Measurements from ENCODE around the gene SPTB. TPM values are rescaled to one million over a fixed set of nuclear protein-coding genes. Genes with fewer than 3 reads are reported as not detected.
A peak's percentile ranks its signal among the peaks of the same experiment; 100 is the strongest.

The SPTB gene
- total RNA-seq, 4 donors from 2014 or later: 0.13 to 3.8 (median 1.5) TPM

GRCh38 chr14:64706593-64707193 is 173.0 kb downstream of the SPTB start:
- no peak for TF ChIP-seq POLR2A (IDR thresholded peaks at IDR 0.05)
- TF ChIP-seq, protein P1, sequence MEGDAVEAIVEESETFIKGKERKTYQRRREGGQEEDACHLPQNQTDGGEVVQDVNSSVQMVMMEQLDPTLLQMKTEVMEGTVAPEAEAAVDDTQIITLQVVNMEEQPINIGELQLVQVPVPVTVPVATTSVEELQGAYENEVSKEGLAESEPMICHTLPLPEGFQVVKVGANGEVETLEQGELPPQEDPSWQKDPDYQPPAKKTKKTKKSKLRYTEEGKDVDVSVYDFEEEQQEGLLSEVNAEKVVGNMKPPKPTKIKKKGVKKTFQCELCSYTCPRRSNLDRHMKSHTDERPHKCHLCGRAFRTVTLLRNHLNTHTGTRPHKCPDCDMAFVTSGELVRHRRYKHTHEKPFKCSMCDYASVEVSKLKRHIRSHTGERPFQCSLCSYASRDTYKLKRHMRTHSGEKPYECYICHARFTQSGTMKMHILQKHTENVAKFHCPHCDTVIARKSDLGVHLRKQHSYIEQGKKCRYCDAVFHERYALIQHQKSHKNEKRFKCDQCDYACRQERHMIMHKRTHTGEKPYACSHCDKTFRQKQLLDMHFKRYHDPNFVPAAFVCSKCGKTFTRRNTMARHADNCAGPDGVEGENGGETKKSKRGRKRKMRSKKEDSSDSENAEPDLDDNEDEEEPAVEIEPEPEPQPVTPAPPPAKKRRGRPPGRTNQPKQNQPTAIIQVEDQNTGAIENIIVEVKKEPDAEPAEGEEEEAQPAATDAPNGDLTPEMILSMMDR (IDR thresholded peaks at IDR 0.05): no peak
- H3K4me1 ChIP-seq: peaks cover 39 to 94% (median 62%) of the 10 kb centered on the region in 3 donors
- DNase-seq: no peak
- H3K27ac ChIP-seq: peak overlapping the region; percentile 94 to 97 (median 96)
- H3K36me3 ChIP-seq: peaks cover 0 to 5% (median 0%) of the 10 kb centered on the region in 3 donors
- H3K4me3 ChIP-seq: peak overlapping the region; percentile 77 to 96 (median 93)
- intact Hi-C loops (cut with DNase I): no loop called here
- no peaks in the 10 kb centered on the region for H3K9me3 ChIP-seq
- peaks cover 0 to 9% (median 0%) of the 10 kb centered on the region in 4 donors for H3K27me3 ChIP-seq
- 33 to 60% methylated on average over 4 to 7 of the region's 14 CpGs for WGBS, 2 donors

GRCh38 chr14:64706119-64706592 is 173.6 kb downstream of the SPTB start:
- Histone ChIP-seq H3K27me3 (peaks cover 0 to 9% (median 0%) of the 10 kb centered on the region in 4 donors), H3K9me3 (no peaks in the 10 kb centered on the region), H3K36me3 (peaks cover 0 to 5% (median 0%) of the 10 kb centered on the region in 3 donors), H3K4me3 (peak overlapping the region; percentile 77 to 96 (median 93)), H3K27ac (peak overlapping the region; percentile 94 to 97 (median 96)), H3K4me1 (peaks cover 39 to 94% (median 62%) of the 10 kb centered on the region in 3 donors)
- TF ChIP-seq, protein P1 (IDR thresholded peaks at IDR 0.05): no peak
- DNase-seq: no peak
- 28 to 39% methylated on average over 4 of the region's 4 CpGs for WGBS, 2 donors
- intact Hi-C loops (cut with DNase I): no loop called here

- Histone ChIP-seq H3K36me3 (peaks cover 0 to 5% (median 0%) of the 10 kb centered on the region in 3 donors), H3K4me1 (peaks cover 39 to 92% (median 57%) of the 10 kb centered on the region in 3 donors), H3K27ac (peak overlapping the region; percentile 94 to 97 (median 96)), H3K4me3 (peak overlapping the region; percentile 77 to 96 (median 93)), H3K9me3 (no peaks in the 10 kb centered on the region), H3K27me3 (peaks cover 0 to 9% (median 0%) of the 10 kb centered on the region in 4 donors)
- WGBS, 2 donors: 14 to 18% methylated on average over 9 to 11 of the region's 18 CpGs
- no peak for DNase-seq
- TF ChIP-seq, protein P1 (IDR thresholded peaks at IDR 0.05): no peak
- TF ChIP-seq POLR2A (IDR thresholded peaks at IDR 0.05): no peak
- intact Hi-C loops (cut with DNase I): no loop called here
Observed at GRCh38 chr14:64705381-64706118, 174.2 kb downstream of the SPTB start.

- TF ChIP-seq, protein P1 (IDR thresholded peaks at IDR 0.05): no peak
- H3K9me3 ChIP-seq: no peaks in the 10 kb centered on the region
- no peak for DNase-seq
- peaks cover 0 to 1% (median 0%) of the 10 kb centered on the region in 3 donors for H3K36me3 ChIP-seq
- H3K4me1 ChIP-seq: peaks cover 39 to 85% (median 51%) of the 10 kb centered on the region in 3 donors
- intact Hi-C loops (cut with DNase I): no loop called here
- peak overlapping the region; percentile 94 to 97 (median 96) for H3K27ac ChIP-seq
- peak overlapping the region; percentile 77 to 96 (median 93) for H3K4me3 ChIP-seq
- WGBS, 2 donors: 0 to 17% methylated on average over 4 to 9 of the region's 51 CpGs
- peaks cover 0 to 9% (median 0%) of the 10 kb centered on the region in 4 donors for H3K27me3 ChIP-seq
Observed at GRCh38 chr14:64704743-64705380, 174.8 kb downstream of the SPTB start.

All from esophagus squamous epithelium (tissue), 5 donors.